ENCODE results near the gene OXER1. TPM values are rescaled to one million over a fixed set of nuclear protein-coding genes. Genes with fewer than 3 reads are reported as not detected.

The OXER1 gene
- total and polyA plus RNA-seq, 12 donors = 0.20 to 1.2 (median 0.49) TPM

DNA sequence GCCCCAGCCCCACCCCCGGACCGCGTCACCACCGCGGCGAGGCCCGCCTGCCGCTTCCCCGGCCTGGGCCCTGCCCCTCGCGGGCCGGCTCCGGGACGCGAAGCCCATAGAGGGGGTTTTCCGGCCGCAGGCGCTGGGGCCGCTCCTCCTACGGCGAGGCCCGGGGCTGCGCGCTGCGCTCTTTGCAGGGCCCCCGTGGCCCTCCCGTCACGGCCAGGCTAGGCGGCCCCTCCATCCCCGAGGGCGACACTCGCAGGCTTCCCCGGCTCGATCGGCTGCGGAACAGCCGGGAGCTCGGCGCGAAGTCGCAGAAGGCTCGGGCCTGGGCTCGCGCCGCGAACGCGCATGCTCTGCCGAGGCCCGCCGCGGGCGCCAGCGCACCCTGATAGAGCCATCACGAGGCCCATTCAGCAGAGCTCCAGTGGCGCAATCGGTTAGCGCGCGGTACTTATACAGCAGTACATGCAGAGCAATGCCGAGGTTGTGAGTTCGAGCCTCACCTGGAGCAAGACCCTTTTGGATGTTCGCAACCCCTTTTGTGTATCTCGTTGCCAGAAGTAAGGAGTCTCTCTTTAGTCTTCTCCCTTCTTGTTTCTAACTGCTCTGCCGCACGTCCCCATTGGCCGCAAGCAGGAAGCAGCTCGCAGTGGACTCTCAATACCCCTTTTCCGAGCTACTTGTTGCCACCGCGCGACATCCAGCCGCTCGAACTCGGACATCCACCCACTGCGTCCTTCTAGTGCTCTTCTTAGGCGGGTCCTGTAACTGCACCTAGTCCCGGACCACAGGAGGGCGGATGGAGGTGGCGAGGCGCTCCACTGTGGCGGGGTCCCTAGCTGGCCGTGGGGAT is 46.4 kb upstream of the OXER1 start:
- Histone ChIP-seq H3K36me3 (no peaks in the 10 kb centered on the region), H3K4me3 (peak overlapping the region; percentile 45 to 77 (median 69)), H3K4me1 (peaks cover 0 to 28% (median 15%) of the 10 kb centered on the region in 9 donors), H3K27me3 (no peaks in the 10 kb centered on the region), H3K9me3 (peaks cover 0 to 10% (median 0%) of the 10 kb centered on the region in 11 donors), H3K27ac (peak overlapping the region; percentile 93 to 100 (median 100))
- 0% methylated on average over 63 to 83 of the region's 83 CpGs for WGBS, 2 donors
- peak; percentile 89 to 96 (median 94) for ATAC-seq
- DNase-seq = peak; percentile 93 to 96
- intact Hi-C loops (cut with DNase I) = no loop called here
- peak in 1 of 9 donors; percentile 0 for TF ChIP-seq CTCF (IDR thresholded peaks at IDR 0.05)

- peak in 7 of 9 donors; percentile 15 to 57 (median 49) for TF ChIP-seq CTCF (IDR thresholded peaks at IDR 0.05)
- Histone ChIP-seq H3K4me1 (peaks cover 0 to 31% (median 15%) of the 10 kb centered on the region in 9 donors), H3K27ac (peak overlapping the region; percentile 93 to 100 (median 100)), H3K27me3 (no peaks in the 10 kb centered on the region), H3K4me3 (peak overlapping the region; percentile 12 to 77 (median 69)), H3K36me3 (no peaks in the 10 kb centered on the region), H3K9me3 (peaks cover 0 to 10% (median 0%) of the 10 kb centered on the region in 11 donors)
- ATAC-seq = peak in 7 of 8 donors; percentile 55 to 68 (median 60)
- DNase-seq = peak; percentile 85 to 87
- 0% methylated on average over 31 to 35 of the region's 35 CpGs for WGBS, 2 donors
- intact Hi-C loops (cut with DNase I) = no loop called here
Observed at GRCh38 chr2:42809819-42810120, 45.8 kb upstream of the OXER1 start.

DNA sequence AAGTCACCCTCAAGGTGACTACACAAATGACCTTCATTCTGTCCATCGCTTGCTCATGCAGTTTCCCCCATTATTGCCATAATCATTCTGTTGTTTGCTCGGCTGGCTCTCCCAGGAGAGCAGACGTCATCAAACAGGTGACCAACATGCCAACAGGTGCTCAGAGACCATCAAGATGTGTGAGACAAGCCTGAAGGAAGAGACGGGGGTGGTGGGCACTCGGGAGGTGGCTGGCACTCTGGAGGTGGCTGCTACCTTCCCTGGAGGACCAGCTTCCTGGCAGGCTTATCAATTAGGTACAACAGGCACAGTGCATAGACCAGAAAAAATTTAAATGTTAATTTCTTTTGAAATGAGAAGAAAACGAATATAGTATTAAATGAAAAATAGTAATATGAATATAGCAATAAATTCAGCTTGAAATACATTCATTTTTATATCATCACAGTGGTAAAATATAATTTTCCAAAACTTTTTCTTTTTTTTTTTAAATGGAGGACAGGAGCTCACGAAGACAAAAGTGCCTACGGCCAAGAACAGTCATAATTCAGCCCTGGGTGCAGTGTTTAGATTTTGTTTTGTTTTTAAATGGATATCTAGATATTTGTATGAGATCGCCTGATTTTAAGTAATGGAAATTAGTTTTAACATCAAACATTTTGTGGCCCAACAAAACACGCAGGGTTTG is 45.3 kb upstream of the OXER1 start:
- no peaks in the 10 kb centered on the region for H3K36me3 ChIP-seq
- TF ChIP-seq CTCF (IDR thresholded peaks at IDR 0.05) = no peak
- peak overlapping the region; percentile 12 to 77 (median 69) for H3K4me3 ChIP-seq
- DNase-seq = no peak
- peaks cover 0 to 5% (median 0%) of the 10 kb centered on the region in 11 donors for H3K9me3 ChIP-seq
- peak overlapping the region; percentile 93 to 100 (median 100) for H3K27ac ChIP-seq
- no peaks in the 10 kb centered on the region for H3K27me3 ChIP-seq
- peaks cover 0 to 34% (median 15%) of the 10 kb centered on the region in 9 donors for H3K4me1 ChIP-seq
- no peak for ATAC-seq
- 37% methylated on average over 10 of the region's 10 CpGs for WGBS, 2 donors
- intact Hi-C loops (cut with DNase I) = no loop called here

DNA sequence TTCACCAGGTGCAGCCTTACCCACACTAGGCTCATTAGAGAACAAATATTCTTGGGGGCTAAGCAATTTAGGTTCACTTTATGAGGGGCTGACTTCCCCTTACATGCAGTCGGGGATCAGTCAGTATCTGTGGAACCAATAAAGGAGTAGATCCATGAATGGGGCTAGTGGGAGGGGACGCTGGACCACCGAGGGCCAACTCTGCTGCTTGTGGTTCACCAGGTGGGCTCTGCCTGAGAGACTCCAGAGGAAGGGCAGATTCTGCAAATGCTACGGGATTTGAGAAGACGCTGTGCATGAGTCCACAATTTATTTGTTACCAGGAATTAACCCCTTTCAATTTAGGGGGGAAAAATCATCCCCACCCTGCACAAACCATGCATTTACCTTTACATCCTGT is 44.4 kb upstream of the OXER1 start:
- no peaks in the 10 kb centered on the region for H3K36me3 ChIP-seq
- no peaks in the 10 kb centered on the region for H3K27me3 ChIP-seq
- no peaks in the 10 kb centered on the region for H3K9me3 ChIP-seq
- H3K27ac ChIP-seq = no peak overlapping the region
- no peak for TF ChIP-seq CTCF (IDR thresholded peaks at IDR 0.05)
- DNase-seq (no peak), ATAC-seq (no peak)
- intact Hi-C loops (cut with DNase I) = no loop called here
- WGBS, 2 donors = 91 to 94% methylated on average over 5 of the region's 5 CpGs
- peaks cover 0 to 38% (median 15%) of the 10 kb centered on the region in 9 donors for H3K4me1 ChIP-seq
- no peak overlapping the region for H3K4me3 ChIP-seq

Measured in heart right ventricle (tissue), 16 donors.